Mesenchymal stem cell (in vitro differentiated cells and primary cell): Measurements from ENCODE around the gene ZNF609.
"Not testable (repeated sequence)": the region's sequence is repeated elsewhere in the genome, so short reads cannot be mapped to it uniquely, and the experiment has no call there.

Experiments used
- DNase-seq: peaks from one replicate; pipeline ENCODE4 v3.0.0-alpha.2; 2013
- H2AFZ ChIP-seq: one replicate; pipeline ENCODE4 v1.6.1; 2013; ENCODE audit warnings: low read depth, mild to moderate bottlenecking, control low read depth, inconsistent platforms, low read length, moderate library complexity
- H2AK5ac ChIP-seq: 2 replicates; pipeline ENCODE4 v1.6.1; 2013; ENCODE audit warnings: low read length, moderate library complexity, mild to moderate bottlenecking, inconsistent platforms; ENCODE audit not compliant: severe bottlenecking
- H2BK120ac ChIP-seq: one replicate; pipeline ENCODE4 v1.6.1; 2013; ENCODE audit warnings: low read depth, mild to moderate bottlenecking, inconsistent platforms, low read length, moderate library complexity
- H2BK12ac ChIP-seq, 2 experiments: one replicate each; pipeline ENCODE4 v1.6.1; 2013; ENCODE audit warnings: inconsistent platforms in 2 of 2, low read length in 2 of 2, mild to moderate bottlenecking in 2 of 2, moderate library complexity in 2 of 2, control low read depth in 1 of 2
- H2BK15ac ChIP-seq: one replicate; pipeline ENCODE4 v1.6.1; 2013; ENCODE audit warnings: mild to moderate bottlenecking, low read depth, inconsistent platforms; ENCODE audit not compliant: poor library complexity, severe bottlenecking
- H2BK5ac ChIP-seq: 2 replicates; pipeline ENCODE4 v1.6.1; 2013; ENCODE audit warnings: low read depth, mild to moderate bottlenecking, low read length, control low read depth, inconsistent platforms; ENCODE audit not compliant: poor library complexity, severe bottlenecking
- H3K14ac ChIP-seq, 2 experiments: one replicate each; pipeline ENCODE4 v1.6.1; 2013; ENCODE audit warnings: inconsistent platforms in 2 of 2, low read length in 2 of 2, control low read depth in 1 of 2, mild to moderate bottlenecking in 1 of 2, moderate library complexity in 1 of 2
- H3K18ac ChIP-seq, 2 experiments: one replicate each; pipeline ENCODE4 v1.6.1; 2013; ENCODE audit warnings: inconsistent platforms in 2 of 2, low read length in 2 of 2, control low read depth in 1 of 2, low read depth in 1 of 2, mild to moderate bottlenecking in 1 of 2
- H3K23ac ChIP-seq, 2 experiments: one replicate each; pipeline ENCODE4 v1.6.1; 2013; ENCODE audit warnings: inconsistent platforms in 2 of 2, low read length in 2 of 2, mild to moderate bottlenecking in 2 of 2, moderate library complexity in 2 of 2, control low read depth in 1 of 2
- H3K27ac ChIP-seq: 2 replicates; pipeline ENCODE4 v1.5.1; 2013; ENCODE audit warnings: mild to moderate bottlenecking, moderate library complexity, low read length, control low read depth, inconsistent platforms; ENCODE audit not compliant: poor library complexity, severe bottlenecking
- H3K27me3 ChIP-seq, 2 experiments: 2 replicates each; pipeline versions ENCODE4 v1.6.1 to v1.7.0; 2013; ENCODE audit warnings: low read length in 2 of 2, mild to moderate bottlenecking in 2 of 2, moderate library complexity in 2 of 2, control low read depth in 1 of 2, inconsistent platforms in 1 of 2; ENCODE audit not compliant: control insufficient read depth in 1 of 2, insufficient read depth in 1 of 2
- H3K36me3 ChIP-seq, 2 experiments: 2 replicates each; pipeline versions ENCODE4 v1.6.1 to v1.7.0; 2013; ENCODE audit warnings: low read length in 2 of 2, control low read depth in 1 of 2, inconsistent platforms in 1 of 2, low read depth in 1 of 2, mild to moderate bottlenecking in 1 of 2; ENCODE audit not compliant: insufficient read depth in 2 of 2, control insufficient read depth in 1 of 2
- H3K4ac ChIP-seq, 2 experiments: one replicate each; pipeline ENCODE4 v1.6.1; 2013; ENCODE audit warnings: inconsistent platforms in 2 of 2, low read length in 2 of 2, mild to moderate bottlenecking in 2 of 2, moderate library complexity in 2 of 2, control low read depth in 1 of 2, low read depth in 1 of 2
- H3K4me1 ChIP-seq: 2 replicates; pipeline ENCODE4 v1.6.1; 2013; ENCODE audit warnings: low read depth, low read length, control low read depth; ENCODE audit not compliant: control insufficient read depth, insufficient read depth
- H3K4me2 ChIP-seq: 2 replicates; pipeline ENCODE4 v1.6.1; 2013; ENCODE audit warnings: low read length, mild to moderate bottlenecking, inconsistent platforms; ENCODE audit not compliant: poor library complexity, severe bottlenecking
- H3K4me3 ChIP-seq, 2 experiments: 2 replicates each; pipeline versions ENCODE4 v1.5.1 to v1.7.0; 2013; ENCODE audit warnings: low read length in 2 of 2, mild to moderate bottlenecking in 2 of 2, control low read depth in 1 of 2, low read depth in 1 of 2; ENCODE audit not compliant: insufficient read depth in 1 of 2
- H3K79me1 ChIP-seq: replicated peaks from 2 replicates; pipeline ENCODE4 v1.6.1; 2013; ENCODE audit warnings: mild to moderate bottlenecking, control low read depth, low read length, inconsistent platforms; ENCODE audit not compliant: poor library complexity, severe bottlenecking
- H3K9ac ChIP-seq: 2 replicates; pipeline ENCODE4 v1.7.0; 2013; ENCODE audit warnings: mild to moderate bottlenecking, low read length, moderate library complexity
- H3K9me3 ChIP-seq: 2 replicates; pipeline ENCODE4 v1.7.0; 2013; ENCODE audit warnings: mild to moderate bottlenecking, low read length; ENCODE audit not compliant: control insufficient read depth
- H4K8ac ChIP-seq: one replicate; pipeline ENCODE4 v1.6.1; 2013; ENCODE audit warnings: inconsistent platforms, mild to moderate bottlenecking, low read length, moderate library complexity
- H4K91ac ChIP-seq: one replicate; pipeline ENCODE4 v1.6.1; 2013; ENCODE audit warnings: mild to moderate bottlenecking, low read length, inconsistent platforms
- WGBS: methylation state at CpG from one replicate; pipeline ENCODE4 v1.1.7; 2013; ENCODE audit warnings: mixed read lengths; 5-methylcytosine and 5-hydroxymethylcytosine counted together

Gene ZNF609

GRCh38 chr15:64599716-64600115 lies 139.3 kb downstream of the ZNF609 start:
- Histone ChIP-seq H3K79me1 (peaks cover 20% of the 10 kb centered on the region), H4K91ac (no peak overlapping the region), H4K8ac (no peak overlapping the region), H2AK5ac (no peak overlapping the region), H3K36me3 (no peaks in the 10 kb centered on the region), H3K9ac (no peak overlapping the region), H2BK5ac (no peak overlapping the region), H3K4me1 (peaks cover 3% of the 10 kb centered on the region), H3K23ac (no peak overlapping the region), H3K18ac (no peak overlapping the region), H2BK15ac (no peak overlapping the region), H3K9me3 (no peaks in the 10 kb centered on the region), H2BK120ac (no peak overlapping the region), H3K4ac (no peak overlapping the region), H3K14ac (no peak overlapping the region), H3K4me2 (no peak overlapping the region), H3K27me3 (no peaks in the 10 kb centered on the region), H2AFZ (no peak overlapping the region), H2BK12ac (no peak overlapping the region), H3K4me3 (no peak overlapping the region), H3K27ac (no peak overlapping the region)
- 80% methylated on average over 2 of the region's 2 CpGs for WGBS
- peak; percentile 54 for DNase-seq

- no peak overlapping the region for H2AK5ac ChIP-seq
- no peak overlapping the region for H2BK12ac ChIP-seq
- H3K9me3 ChIP-seq, result no peaks in the 10 kb centered on the region
- peaks cover 16% of the 10 kb centered on the region for H3K79me1 ChIP-seq
- H4K8ac ChIP-seq, result no peak overlapping the region
- no peaks in the 10 kb centered on the region for H3K27me3 ChIP-seq
- no peak overlapping the region for H3K23ac ChIP-seq
- no peak overlapping the region for H3K9ac ChIP-seq
- no peak overlapping the region for H3K4me2 ChIP-seq
- H3K36me3 ChIP-seq, result no peaks in the 10 kb centered on the region
- H2BK5ac ChIP-seq, result no peak overlapping the region
- no peak overlapping the region for H2BK15ac ChIP-seq
- no peak overlapping the region for H3K27ac ChIP-seq
- no peak overlapping the region for H2AFZ ChIP-seq
- H3K4me1 ChIP-seq, result peaks cover 3% of the 10 kb centered on the region
- no CpG with 5 or more reads among the region's 1 CpG for WGBS
- H3K4me3 ChIP-seq, result no peak overlapping the region
- H3K18ac ChIP-seq, result no peak overlapping the region
- H3K4ac ChIP-seq, result no peak overlapping the region
- H2BK120ac ChIP-seq, result no peak overlapping the region
- no peak for DNase-seq
- no peak overlapping the region for H4K91ac ChIP-seq
- H3K14ac ChIP-seq, result no peak overlapping the region
Measured at GRCh38 chr15:64600794-64601193, 140.4 kb downstream of the ZNF609 start.

DNA sequence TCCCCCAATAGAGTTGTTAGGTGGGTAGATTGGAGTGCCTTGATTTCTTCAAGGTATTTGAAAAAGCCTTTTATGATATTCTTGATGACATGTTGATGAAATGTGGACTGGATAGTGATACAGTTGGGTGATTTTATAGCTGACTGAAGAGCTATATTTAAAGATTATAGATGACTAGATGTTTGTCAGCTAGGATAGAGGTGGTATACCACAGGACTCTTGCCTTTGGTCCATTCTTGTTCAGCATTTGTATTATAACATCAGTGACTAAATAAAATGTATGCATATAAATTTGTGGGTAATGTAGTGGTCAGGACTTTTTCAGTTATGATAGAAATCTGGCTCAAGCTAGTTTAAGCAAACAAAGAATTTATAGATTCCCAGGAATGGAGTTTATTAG lies 143.9 kb downstream of the ZNF609 start:
- H3K18ac ChIP-seq, result no peak overlapping the region
- H3K27me3 ChIP-seq, result no peaks in the 10 kb centered on the region
- H4K91ac ChIP-seq, result no peak overlapping the region
- H3K27ac ChIP-seq, result no peak overlapping the region
- H2BK15ac ChIP-seq, result no peak overlapping the region
- no peaks in the 10 kb centered on the region for H3K36me3 ChIP-seq
- no peak overlapping the region for H3K4me3 ChIP-seq
- no peak overlapping the region for H3K4ac ChIP-seq
- H2BK120ac ChIP-seq, result no peak overlapping the region
- no peak overlapping the region for H4K8ac ChIP-seq
- no peak overlapping the region for H3K4me2 ChIP-seq
- no peak overlapping the region for H2BK5ac ChIP-seq
- H2BK12ac ChIP-seq, result no peak overlapping the region
- no peak overlapping the region for H3K23ac ChIP-seq
- no peak overlapping the region for H2AFZ ChIP-seq
- H3K4me1 ChIP-seq, result peaks cover 10% of the 10 kb centered on the region
- no peak overlapping the region for H3K9ac ChIP-seq
- no peak overlapping the region for H3K14ac ChIP-seq
- no peak for DNase-seq
- H3K79me1 ChIP-seq, result peaks cover 12% of the 10 kb centered on the region
- H2AK5ac ChIP-seq, result no peak overlapping the region
- H3K9me3 ChIP-seq, result no peaks in the 10 kb centered on the region

DNA sequence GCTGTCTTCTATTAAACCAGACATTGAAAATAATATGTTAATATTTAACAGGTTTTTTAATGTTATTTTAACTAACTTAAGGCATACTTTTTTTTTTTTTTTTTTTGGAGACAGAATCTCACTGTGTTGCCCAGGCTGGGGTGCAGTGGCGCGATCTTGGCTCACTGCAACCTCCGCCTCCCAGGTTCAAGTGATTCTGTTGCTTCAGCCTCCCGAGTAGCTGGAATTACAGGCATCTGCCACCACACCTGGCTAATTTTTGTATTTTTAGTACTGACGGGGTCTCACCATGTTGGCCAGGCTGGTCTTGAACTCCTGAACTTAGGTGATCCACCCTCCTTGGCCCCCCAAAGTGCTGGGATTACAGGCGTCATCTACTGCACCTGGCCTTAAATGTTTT lies 147.0 kb downstream of the ZNF609 start:
- H3K4ac ChIP-seq, H3K27me3 ChIP-seq, H3K14ac ChIP-seq, H2BK15ac ChIP-seq, H2AK5ac ChIP-seq, H2BK12ac ChIP-seq, H3K36me3 ChIP-seq, H3K27ac ChIP-seq, H4K91ac ChIP-seq, H4K8ac ChIP-seq, H3K4me1 ChIP-seq, H2AFZ ChIP-seq, H3K23ac ChIP-seq, DNase-seq, H3K4me3 ChIP-seq, H3K9me3 ChIP-seq, H3K18ac ChIP-seq, H3K4me2 ChIP-seq, H2BK120ac ChIP-seq, H3K9ac ChIP-seq: not testable (repeated sequence)
- 98% methylated on average over 6 of the region's 6 CpGs for WGBS
- peaks cover 11% of the 10 kb centered on the region for H3K79me1 ChIP-seq
- peak overlapping the region; percentile 44 for H2BK5ac ChIP-seq
